Endothelial cell of umbilical vein (primary cell): ENCODE results near the gene CHST15. TPM values are rescaled to one million over a fixed set of nuclear protein-coding genes. Genes with fewer than 3 reads are reported as not detected.
A peak's percentile ranks its signal among the peaks of the same experiment; 100 is the strongest.

Experiments
- BruUV-seq: library from RNA; stranded (reverse); fragments of 400-500 nt; replicated peaks from 2 replicates; lab custom pipeline; 2021; lab: Mats Ljungman, UMichigan
- CTCF ChIA-PET: fragments of 300-600, 350-600 bp; sonication (Branson Sonifier 250); formaldehyde crosslinking; loops from one replicate; lab custom pipeline; 2021; ENCODE audit warnings: antibody characterized with exemption, inconsistent platforms; lab: Charles Lee
- POLR2A ChIA-PET: fragments of 300-600, 350-600 bp; sonication (Branson Sonifier 250); formaldehyde crosslinking; loops from one replicate; lab custom pipeline; 2021; ENCODE audit warnings: antibody characterized with exemption, inconsistent platforms; lab: Charles Lee
- DNase-seq: peaks from one replicate; pipeline ENCODE4 v3.0.0-alpha.2; 2011; ENCODE audit warnings: low read depth, low spot score
- FAIRE-seq: peaks from 2 replicates; lab custom pipeline; 2011; peaks lifted over from hg19 to GRCh38; lab: Jason Lieb, UNC
- H2AFZ ChIP-seq: 2 replicates; pipeline ENCODE4 v1.6.0; 2012; ENCODE audit warnings: low read depth, low read length, control low read depth, inconsistent platforms
- H3K27ac ChIP-seq: 2 replicates; pipeline ENCODE4 v1.5.1; 2011; ENCODE audit warnings: low read depth, mild to moderate bottlenecking, control low read depth, low read length, moderate library complexity; ENCODE audit not compliant: insufficient read depth
- H3K27me3 ChIP-seq, 2 experiments: 2 replicates each; pipeline versions ENCODE4 v1.6.0 to v1.6.1; 2011; ENCODE audit warnings: low read length in 2 of 2, mixed read lengths in 1 of 2; ENCODE audit not compliant: control insufficient read depth in 2 of 2, insufficient read depth in 2 of 2
- H3K36me3 ChIP-seq, 2 experiments: 2 replicates in 1 of 2; 3 replicates in 1 of 2; pipeline ENCODE4 v1.5.1; 2011; ENCODE audit warnings: low read length in 2 of 2, mild to moderate bottlenecking in 1 of 2, moderate library complexity in 1 of 2; ENCODE audit not compliant: control insufficient read depth in 2 of 2, insufficient read depth in 2 of 2; ENCODE audit errors: extremely low read depth in 1 of 2
- H3K4me1 ChIP-seq: 3 replicates; pipeline ENCODE4 v1.5.1; 2011; ENCODE audit warnings: mild to moderate bottlenecking, low read length; ENCODE audit not compliant: control insufficient read depth, insufficient read depth; ENCODE audit errors: extremely low read depth
- H3K4me2 ChIP-seq: 2 replicates; pipeline ENCODE4 v1.6.1; 2011; ENCODE audit warnings: low read length, control low read depth, mixed read lengths; ENCODE audit not compliant: insufficient read depth
- H3K4me3 ChIP-seq, 3 experiments: fragments of 200-600 bp in 1 of 3; sonication (generic), shearing (Covaris generic) in 1 of 3; replicated peaks in 1 of 3; 2 replicates each; pipeline ENCODE4 v1.5.1; 2011 to 2016; ENCODE audit warnings: control low read depth in 3 of 3, low read length in 3 of 3, mild to moderate bottlenecking in 2 of 3, inconsistent platforms in 1 of 3, low read depth in 1 of 3, moderate library complexity in 1 of 3; ENCODE audit not compliant: insufficient read depth in 1 of 3
- H3K79me2 ChIP-seq: 2 replicates; pipeline ENCODE4 v1.6.0; 2012; ENCODE audit warnings: low read length, inconsistent platforms; ENCODE audit not compliant: control insufficient read depth, insufficient read depth
- H3K9ac ChIP-seq: replicated peaks from 2 replicates; pipeline ENCODE3; 2011; ENCODE audit warnings: low read length, control low read depth; ENCODE audit not compliant: insufficient read depth; ENCODE audit errors: extremely low read depth
- H3K9me1 ChIP-seq: replicated peaks from 3 replicates; pipeline ENCODE4 v1.6.0; 2011; ENCODE audit warnings: mild to moderate bottlenecking, low read length; ENCODE audit not compliant: control insufficient read depth, insufficient read depth; ENCODE audit errors: extremely low read depth
- H3K9me3 ChIP-seq: replicated peaks from 2 replicates; pipeline ENCODE4 v1.5.1; 2012; ENCODE audit warnings: low read length, inconsistent platforms; ENCODE audit not compliant: control insufficient read depth, insufficient read depth
- H4K20me1 ChIP-seq: replicated peaks from 2 replicates; pipeline ENCODE3; 2011; ENCODE audit warnings: mild to moderate bottlenecking, low read length; ENCODE audit not compliant: control insufficient read depth, insufficient read depth; ENCODE audit errors: extremely low read depth
- CTCF ChIP-seq, 2 donors: IDR thresholded peaks; 1 replicate in 1 of 2; 2 replicates in 1 of 2; pipeline ENCODE4 v1.5.1; 2011; ENCODE audit warnings: low read length in 2 of 2, mild to moderate bottlenecking in 2 of 2, moderate library complexity in 2 of 2, control low read depth in 1 of 2, inconsistent platforms in 1 of 2, low read depth in 1 of 2; ENCODE audit not compliant: insufficient read depth in 1 of 2; ENCODE audit errors: extremely low read depth in 1 of 2
- EZH2 ChIP-seq: IDR thresholded peaks from 2 replicates; pipeline ENCODE4 v1.6.1; 2012; ENCODE audit warnings: borderline replicate concordance, low read depth, mild to moderate bottlenecking, moderate library complexity, low read length, inconsistent platforms; ENCODE audit not compliant: severe bottlenecking
- FOS ChIP-seq: IDR thresholded peaks from 2 replicates; pipeline ENCODE4 v1.6.1; 2011; ENCODE audit warnings: mild to moderate bottlenecking, low read length, moderate library complexity, borderline replicate concordance; ENCODE audit not compliant: insufficient read depth
- GATA2 ChIP-seq: IDR thresholded peaks from 2 replicates; pipeline ENCODE4 v1.7.0; 2011; ENCODE audit warnings: low read depth, mild to moderate bottlenecking, moderate library complexity, mixed read lengths, low read length; ENCODE audit not compliant: insufficient read length, insufficient read depth
- JUN ChIP-seq: IDR thresholded peaks from 2 replicates; pipeline ENCODE4 v1.6.1; 2011; ENCODE audit warnings: borderline replicate concordance, low read depth; ENCODE audit not compliant: insufficient read length, insufficient read depth
- MAX ChIP-seq: IDR thresholded peaks from 2 replicates; pipeline ENCODE4 v1.6.1; 2011; ENCODE audit not compliant: insufficient read depth, insufficient read length
- MYC ChIP-seq: IDR thresholded peaks from one replicate; pipeline ENCODE4 v1.6.1; 2011; ENCODE audit warnings: mild to moderate bottlenecking, low read depth, low read length
- POLR2A ChIP-seq: IDR thresholded peaks from 2 replicates; pipeline ENCODE4 v1.6.1; 2012; ENCODE audit warnings: low read depth, mild to moderate bottlenecking, control low read depth, low read length
- POLR2AphosphoS5 ChIP-seq: IDR thresholded peaks from 2 replicates; pipeline ENCODE4 v1.6.1; 2012; ENCODE audit warnings: low read depth, mild to moderate bottlenecking, control low read depth, low read length, moderate library complexity; ENCODE audit not compliant: insufficient read depth
- dilution Hi-C: fragments of 300-500 bp; cut with MboI; formaldehyde crosslinking; loops from one replicate; pipeline ENCODE4 v1.15.0; 2019; ENCODE audit warnings: low sequenced_read_pairs; ENCODE audit not compliant: extremely low pct_ligation_motif_present
- intact Hi-C: fragments of 100-400 bp; cut with micrococcal nuclease; formaldehyde crosslinking; loops from one replicate; pipeline ENCODE4 v1.10.0; 2022
- polyA plus RNA-seq, 4 experiments: library from polyadenylated mRNA; depleted of rRNA in 3 of 4; stranded (reverse) in 3 of 4; unstranded in 1 of 4; fragments of >200 nt; gene quantifications; 2 replicates each; pipeline versions ENCODE4 v1.2.1 to v1.2.3, GENCODE V29; 2011 to 2012; ENCODE audit warnings: missing spikeins in 1 of 4
- total RNA-seq: library from RNA; stranded (reverse); gene quantifications from 2 replicates; pipeline ENCODE4 v1.2.3, GENCODE V29; 2021

CHST15 gene
- total and polyA plus RNA-seq, 2 donors (not counting 3 experiments of a cell fraction or from before 2014, with no cell fraction given): 23.1 to 29.2 TPM

GRCh38 chr10:123991611-123992570 is 101.5 kb downstream of the CHST15 start:
- BruUV-seq: no TSS peak
- H3K27me3 ChIP-seq: peaks cover 19 to 24% of the 10 kb centered on the region in 2 experiments
- no peak overlapping the region for H3K4me3 ChIP-seq
- no peaks in the 10 kb centered on the region for H4K20me1 ChIP-seq
- intact Hi-C loops: no loop called here
- POLR2A ChIA-PET: no interaction called here
- no peak overlapping the region for H3K4me2 ChIP-seq
- H3K9me3 ChIP-seq: no peaks in the 10 kb centered on the region
- DNase-seq (no peak), FAIRE-seq (no peak)
- H3K36me3 ChIP-seq: no peaks in the 10 kb centered on the region
- H3K9ac ChIP-seq: no peak overlapping the region
- no peak overlapping the region for H2AFZ ChIP-seq
- TF ChIP-seq EZH2 (peak; percentile 94), POLR2A (no peak)
- H3K79me2 ChIP-seq: no peaks in the 10 kb centered on the region
- H3K27ac ChIP-seq: no peak overlapping the region
- CTCF ChIA-PET: interaction anchor here (7.6 kb wide), 1 partner anchor 395 kb away, joined by 691 read pairs; no protein-coding TSS in a partner anchor
- H3K9me1 ChIP-seq: no peaks in the 10 kb centered on the region
- H3K4me1 ChIP-seq: no peaks in the 10 kb centered on the region
- dilution Hi-C loops: no loop called here

- Histone ChIP-seq H4K20me1 (no peaks in the 10 kb centered on the region), H3K27me3 (peaks cover 19 to 24% of the 10 kb centered on the region in 2 experiments), H3K79me2 (no peaks in the 10 kb centered on the region), H3K4me2 (no peak overlapping the region), H3K9me1 (no peaks in the 10 kb centered on the region), H2AFZ (no peak overlapping the region), H3K4me1 (no peaks in the 10 kb centered on the region), H3K9ac (no peak overlapping the region), H3K9me3 (no peaks in the 10 kb centered on the region), H3K4me3 (no peak overlapping the region), H3K27ac (no peak overlapping the region), H3K36me3 (no peaks in the 10 kb centered on the region)
- no TSS peak for BruUV-seq
- ChIA-PET CTCF (interaction anchor here (2.2 kb wide), 1 partner anchor 398 kb away, joined by 13 read pairs; no protein-coding TSS in a partner anchor), POLR2A (no interaction called here)
- no peak for DNase-seq
- no peak for FAIRE-seq
- no peak for TF ChIP-seq FOS
- no peak for TF ChIP-seq EZH2
- no peak for TF ChIP-seq POLR2AphosphoS5
- no peak for TF ChIP-seq POLR2A
- TF ChIP-seq CTCF (IDR thresholded peaks at IDR 0.05; ENCODE audit: extremely low read depth in 1 of 2, insufficient read depth in 1 of 2, low read depth in 1 of 2, low read length in 2 of 2): no peak
- no peak for TF ChIP-seq GATA2
- TF ChIP-seq MAX: no peak
- TF ChIP-seq JUN: no peak
- TF ChIP-seq MYC: no peak
- intact Hi-C loops (no loop called here), dilution Hi-C loops (no loop called here)
These were observed 102.5 kb downstream of the CHST15 start for GRCh38 chr10:123990889-123991288.
